Measurements from ENCODE around the gene ANO8.
A peak's percentile ranks its signal among the peaks of the same experiment; 100 is the strongest.
"Not testable (repeated sequence)": the region's sequence is repeated elsewhere in the genome, so short reads cannot be mapped to it uniquely, and the experiment has no call there.

The ANO8 gene, protein sequence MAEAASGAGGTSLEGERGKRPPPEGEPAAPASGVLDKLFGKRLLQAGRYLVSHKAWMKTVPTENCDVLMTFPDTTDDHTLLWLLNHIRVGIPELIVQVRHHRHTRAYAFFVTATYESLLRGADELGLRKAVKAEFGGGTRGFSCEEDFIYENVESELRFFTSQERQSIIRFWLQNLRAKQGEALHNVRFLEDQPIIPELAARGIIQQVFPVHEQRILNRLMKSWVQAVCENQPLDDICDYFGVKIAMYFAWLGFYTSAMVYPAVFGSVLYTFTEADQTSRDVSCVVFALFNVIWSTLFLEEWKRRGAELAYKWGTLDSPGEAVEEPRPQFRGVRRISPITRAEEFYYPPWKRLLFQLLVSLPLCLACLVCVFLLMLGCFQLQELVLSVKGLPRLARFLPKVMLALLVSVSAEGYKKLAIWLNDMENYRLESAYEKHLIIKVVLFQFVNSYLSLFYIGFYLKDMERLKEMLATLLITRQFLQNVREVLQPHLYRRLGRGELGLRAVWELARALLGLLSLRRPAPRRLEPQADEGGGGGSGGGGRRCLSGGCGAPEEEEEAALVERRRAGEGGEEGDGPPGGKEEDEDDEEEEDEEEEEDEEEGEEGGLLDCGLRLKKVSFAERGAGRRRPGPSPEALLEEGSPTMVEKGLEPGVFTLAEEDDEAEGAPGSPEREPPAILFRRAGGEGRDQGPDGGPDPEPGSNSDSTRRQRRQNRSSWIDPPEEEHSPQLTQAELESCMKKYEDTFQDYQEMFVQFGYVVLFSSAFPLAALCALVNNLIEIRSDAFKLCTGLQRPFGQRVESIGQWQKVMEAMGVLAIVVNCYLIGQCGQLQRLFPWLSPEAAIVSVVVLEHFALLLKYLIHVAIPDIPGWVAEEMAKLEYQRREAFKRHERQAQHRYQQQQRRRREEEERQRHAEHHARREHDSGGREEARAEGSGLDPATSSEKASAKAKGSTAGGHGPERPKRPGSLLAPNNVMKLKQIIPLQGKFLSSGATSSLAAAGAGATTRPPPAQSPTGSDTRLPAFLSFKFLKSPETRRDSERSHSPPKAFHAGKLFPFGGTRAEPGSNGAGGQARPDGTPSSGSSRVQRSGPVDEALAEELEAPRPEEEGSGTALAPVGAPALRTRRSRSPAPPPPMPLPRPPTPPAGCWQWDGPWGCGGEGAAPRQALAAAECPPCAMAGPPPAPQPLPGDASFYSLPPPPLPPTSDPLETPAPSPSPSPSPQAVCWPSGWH
- total RNA-seq: 3.2 to 39.3 reads per million in 2 experiments

DNA sequence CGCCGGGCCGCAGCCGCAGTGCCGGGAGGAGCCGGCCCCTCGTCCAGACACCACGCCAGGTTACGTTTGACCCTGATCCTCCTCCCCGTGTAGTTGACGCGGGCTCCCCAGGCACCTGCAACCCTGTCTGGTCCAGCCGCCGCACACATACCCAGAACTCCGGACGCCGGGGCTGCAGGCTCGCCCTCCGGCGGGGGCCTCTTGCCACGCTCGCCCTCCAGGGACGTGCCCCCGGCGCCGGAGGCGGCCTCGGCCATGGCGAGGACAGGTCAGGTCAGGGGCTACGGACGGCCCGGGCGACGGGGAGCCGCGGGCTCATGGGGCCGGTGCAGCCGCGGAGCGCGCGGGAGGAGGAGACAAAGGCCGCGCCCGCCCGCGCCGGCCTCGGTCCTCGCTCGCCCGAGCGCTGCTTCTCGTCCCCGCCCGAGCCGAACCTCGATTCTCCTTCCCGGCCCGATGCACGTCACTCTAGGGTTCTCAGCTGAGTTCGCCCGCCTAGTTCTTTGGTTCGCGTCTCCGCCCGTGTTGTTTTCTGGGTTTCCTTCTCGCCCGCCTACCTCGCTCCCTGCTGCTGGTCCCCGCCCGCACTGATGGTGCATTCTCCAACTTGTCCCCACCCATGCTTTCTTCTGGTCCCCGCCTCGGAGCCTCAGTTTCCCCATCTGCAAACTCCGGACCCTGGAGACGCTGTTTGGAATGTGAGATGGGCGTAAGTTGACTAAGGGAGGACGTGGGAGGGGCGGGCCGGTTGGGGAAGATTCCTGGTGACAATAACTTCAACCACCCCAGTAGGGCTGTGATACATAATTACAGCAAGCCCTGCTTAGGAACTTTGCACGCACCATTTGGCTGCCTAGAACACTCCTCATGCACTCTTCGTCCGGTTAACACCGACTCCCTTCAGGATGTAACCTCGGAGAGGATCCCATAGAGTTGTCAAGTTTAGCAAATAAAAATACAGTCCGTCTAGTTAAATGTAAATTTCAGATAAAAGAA, at the start of gene ANO8:
ANO8 (minus strand) TSS at position 442 of the 996 bp plus-strand sequence; CDS start at position 257, 185 bp downstream.
- peak; percentile 94 for DNase-seq (ENCODE audit: low read depth)

- no peak for DNase-seq (ENCODE audit: low read depth)
These were observed 45.9 kb upstream of the ANO8 start for GRCh38 chr19:17380426-17381138.

GRCh38 chr19:17379221-17379631, 44.6 kb upstream of the ANO8 start:
- DNase-seq (ENCODE audit: low read depth): no peak

DNA sequence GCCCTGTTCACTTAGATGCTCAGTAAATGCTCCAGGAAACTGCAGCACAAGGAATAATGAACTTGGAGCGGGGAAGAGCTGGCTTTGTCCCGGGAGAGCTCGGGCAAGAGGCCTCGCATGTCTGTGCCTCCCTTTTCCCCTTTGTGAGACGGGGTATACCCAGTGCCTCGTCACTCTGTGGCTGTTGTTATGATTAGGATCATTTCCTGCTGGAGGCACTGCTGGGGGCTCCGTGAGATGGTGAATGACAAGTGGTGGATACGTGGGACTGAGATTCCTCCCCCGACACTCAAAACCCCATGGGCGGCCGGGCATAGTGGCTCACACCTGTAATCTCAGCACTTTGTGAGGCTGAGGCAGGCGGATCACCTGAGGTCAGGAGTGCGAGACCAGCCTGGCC, 43.6 kb upstream of the ANO8 start:
- DNase-seq (ENCODE audit: low read depth): no peak

GRCh38 chr19:17376935-17377600, 42.4 kb upstream of the ANO8 start, which contains the start of gene PLVAP:
Gene PLVAP, minus strand, starts transcription at chr19:17377342. Its CDS starts 54 bp downstream, at chr19:17377288.
- DNase-seq (ENCODE audit: low read depth): no peak

DNA sequence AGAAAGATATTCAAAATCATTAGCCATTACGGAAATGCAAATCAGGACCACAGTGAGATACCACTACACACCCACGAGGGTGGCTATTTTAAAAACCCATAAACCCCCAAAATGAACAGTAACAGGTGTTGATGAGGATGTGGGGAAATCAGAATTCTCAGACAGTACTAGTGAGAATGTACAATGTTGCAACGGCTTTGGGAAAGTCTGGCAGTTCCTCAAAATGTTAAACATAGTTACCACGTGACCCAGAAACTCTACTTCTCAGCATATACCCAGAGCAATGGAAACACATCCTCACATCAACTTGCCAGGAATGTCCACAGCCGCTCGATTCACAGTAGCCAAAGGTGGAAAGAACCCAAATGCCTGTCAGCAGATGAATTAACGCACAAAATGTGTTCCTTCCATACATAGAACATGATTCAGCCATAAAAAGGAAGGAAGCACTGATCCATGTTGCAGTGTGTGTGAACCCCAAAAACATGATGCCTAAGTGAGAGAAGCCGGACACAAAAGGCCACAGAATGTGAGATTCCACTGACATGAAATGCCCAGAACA, 35.5 kb upstream of the ANO8 start:
- DNase-seq (ENCODE audit: low read depth): no peak

DNA sequence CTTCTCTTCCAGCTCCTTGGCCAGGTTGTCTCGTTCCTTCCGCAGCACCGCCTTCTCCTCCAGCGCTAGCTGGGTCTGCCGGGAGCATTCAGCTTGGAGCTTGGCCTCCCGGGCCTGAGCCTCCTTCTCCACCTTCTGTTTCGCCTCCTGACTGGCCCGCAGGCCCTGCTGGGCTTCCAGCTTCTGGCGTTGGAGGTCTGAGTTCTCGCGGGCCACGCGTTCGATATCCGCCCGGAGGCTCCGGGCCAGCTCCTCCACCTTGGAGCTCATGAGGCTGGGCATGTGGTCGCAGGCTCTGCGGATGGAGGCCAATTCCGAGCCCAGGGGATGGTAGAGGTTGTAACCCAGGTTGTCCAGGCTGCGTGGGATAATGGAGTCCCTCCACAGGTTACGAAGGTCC, 30.7 kb upstream of the ANO8 start:
- no peak for DNase-seq (ENCODE audit: low read depth)

DNA sequence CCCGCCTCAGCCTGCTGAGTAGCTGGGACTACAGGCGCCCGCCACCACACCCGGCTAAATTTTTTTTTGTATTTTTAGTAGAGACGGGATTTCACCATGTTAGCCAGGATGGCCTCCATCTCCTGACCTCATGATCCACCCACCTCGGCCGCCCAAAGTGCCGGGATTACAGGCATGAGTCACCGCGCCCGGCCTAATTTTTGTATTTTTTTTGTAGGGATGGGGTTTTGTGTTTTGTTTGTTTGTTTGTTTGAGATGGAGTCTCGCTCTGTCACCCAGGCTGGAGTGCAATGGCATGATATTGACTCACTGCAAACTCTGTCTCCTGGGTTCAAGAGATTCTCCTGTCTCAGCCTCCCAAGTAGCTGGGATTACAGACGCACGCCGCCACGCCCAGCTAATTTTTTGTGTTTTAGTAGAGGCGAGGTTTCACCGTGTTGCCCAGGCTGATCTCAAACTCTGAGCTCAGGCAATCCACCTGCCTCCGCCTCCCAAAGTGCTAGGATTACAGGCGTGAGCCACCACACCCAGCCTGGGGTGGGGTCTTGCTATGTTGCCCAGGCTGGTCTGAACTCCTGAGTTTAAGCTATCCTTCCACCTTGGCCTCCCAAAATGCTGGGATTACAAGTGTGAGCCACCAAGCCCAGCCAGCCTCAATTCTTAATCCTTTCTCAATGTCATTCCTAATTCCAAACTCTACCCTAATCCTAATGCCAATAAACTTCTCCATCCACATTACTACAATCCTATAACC, 29.4 kb upstream of the ANO8 start:
- not testable (repeated sequence) for DNase-seq (ENCODE audit: low read depth)

DNA sequence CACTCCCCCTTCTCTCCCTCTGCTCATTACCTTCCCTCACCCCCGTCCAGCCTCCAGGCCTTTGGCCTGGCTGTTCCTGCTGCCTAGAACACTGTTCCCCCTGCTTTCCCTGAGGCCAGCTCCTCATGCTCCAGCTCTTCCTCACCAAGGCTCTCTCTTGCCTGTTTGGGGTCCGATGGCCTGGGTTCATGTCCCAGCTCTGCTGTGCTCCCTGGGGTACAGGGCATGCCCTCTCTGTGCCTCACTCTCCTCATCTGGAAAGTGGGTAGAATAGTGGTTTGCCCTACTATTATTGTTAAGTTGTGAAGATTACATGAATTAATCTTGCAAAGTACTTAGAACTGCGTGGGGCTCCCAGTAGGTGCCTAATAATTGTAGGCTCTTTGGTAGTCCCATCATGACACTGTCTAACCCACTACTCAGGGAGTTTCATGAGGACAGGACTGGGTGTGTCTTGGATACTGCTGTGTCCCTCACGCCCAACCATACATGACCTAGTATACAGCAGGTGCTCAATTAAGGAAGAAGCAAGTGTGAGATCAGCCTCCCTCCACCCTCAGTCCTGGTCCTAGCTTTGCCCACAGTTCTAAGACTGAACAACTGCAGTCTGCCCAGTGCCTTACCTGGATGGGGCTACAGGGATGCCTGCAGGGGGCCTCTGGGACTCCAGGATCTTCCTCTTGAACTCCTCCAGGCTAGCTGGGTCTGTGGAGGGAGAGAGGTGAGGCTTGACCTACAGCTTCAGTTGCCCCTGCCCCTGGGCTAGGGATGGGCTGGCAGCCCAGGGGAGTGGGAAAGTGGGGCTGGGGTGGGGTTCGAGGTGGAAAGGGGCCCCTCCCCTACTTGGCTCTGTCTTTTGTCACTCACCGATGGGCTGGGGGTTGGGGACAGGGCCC, 25.5 kb upstream of the ANO8 start:
- no peak for DNase-seq (ENCODE audit: low read depth)

DNA sequence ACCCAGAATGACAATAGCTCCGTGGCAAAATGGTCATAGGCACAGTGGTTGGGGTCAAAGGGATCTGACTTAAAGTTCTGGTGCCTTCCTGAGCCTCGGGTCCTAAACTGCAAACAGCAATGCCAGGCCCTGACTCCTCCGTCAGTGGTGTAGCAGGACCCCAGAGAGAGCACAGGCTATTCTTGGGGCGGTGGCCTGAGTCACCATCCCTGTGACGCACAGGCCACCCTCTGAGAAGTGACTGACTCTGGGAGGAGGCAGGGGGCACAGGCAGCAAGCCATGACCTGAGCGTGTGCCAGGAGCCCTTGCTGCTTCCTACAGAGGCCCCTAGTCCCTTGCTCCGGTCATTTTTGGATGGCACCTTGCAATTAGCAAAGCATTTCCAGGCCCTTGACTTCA, 23.7 kb upstream of the ANO8 start:
- DNase-seq (ENCODE audit: low read depth): no peak

GRCh38 chr19:17357724-17358123, 23.1 kb upstream of the ANO8 start:
- DNase-seq (ENCODE audit: low read depth): no peak

- no peak for DNase-seq (ENCODE audit: low read depth)
These were observed 22.5 kb upstream of the ANO8 start for GRCh38 chr19:17357078-17357666.

GRCh38 chr19:17353386-17353785, 18.7 kb upstream of the ANO8 start:
- DNase-seq (ENCODE audit: low read depth): no peak

DNA sequence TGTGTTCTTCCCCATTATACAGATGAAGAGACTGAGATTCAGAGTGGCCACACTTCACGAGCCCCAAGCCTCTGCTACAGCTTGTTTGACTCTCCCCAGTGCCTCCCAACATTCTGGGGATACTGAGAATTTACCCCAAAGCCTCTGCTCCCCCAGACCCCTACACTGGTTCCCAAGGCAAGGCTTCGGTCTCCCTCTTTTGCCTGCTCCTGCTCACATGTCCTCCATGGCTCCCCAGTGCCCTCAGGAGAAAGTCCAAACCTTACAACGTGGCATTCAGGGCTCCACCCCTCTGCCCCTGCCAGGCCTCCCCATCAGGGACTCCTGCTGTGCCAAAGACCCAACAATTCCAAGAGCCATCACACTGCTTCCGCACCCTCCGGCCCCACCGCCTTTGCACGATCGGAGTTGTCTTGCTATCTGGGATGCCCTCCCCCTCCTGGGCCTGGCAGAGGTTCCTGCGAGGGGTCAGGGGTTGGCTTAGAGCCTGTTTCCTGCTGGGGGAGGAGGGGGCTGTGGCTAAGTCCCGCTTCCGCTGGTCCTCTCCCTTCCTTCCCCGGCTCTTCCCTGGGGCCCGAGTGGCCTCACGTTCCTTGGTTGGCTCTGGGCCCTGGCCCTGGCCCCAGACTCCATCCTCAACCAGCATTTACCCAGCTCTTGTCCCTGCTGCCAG, 18.1 kb upstream of the ANO8 start:
- no peak for DNase-seq (ENCODE audit: low read depth)

DNA sequence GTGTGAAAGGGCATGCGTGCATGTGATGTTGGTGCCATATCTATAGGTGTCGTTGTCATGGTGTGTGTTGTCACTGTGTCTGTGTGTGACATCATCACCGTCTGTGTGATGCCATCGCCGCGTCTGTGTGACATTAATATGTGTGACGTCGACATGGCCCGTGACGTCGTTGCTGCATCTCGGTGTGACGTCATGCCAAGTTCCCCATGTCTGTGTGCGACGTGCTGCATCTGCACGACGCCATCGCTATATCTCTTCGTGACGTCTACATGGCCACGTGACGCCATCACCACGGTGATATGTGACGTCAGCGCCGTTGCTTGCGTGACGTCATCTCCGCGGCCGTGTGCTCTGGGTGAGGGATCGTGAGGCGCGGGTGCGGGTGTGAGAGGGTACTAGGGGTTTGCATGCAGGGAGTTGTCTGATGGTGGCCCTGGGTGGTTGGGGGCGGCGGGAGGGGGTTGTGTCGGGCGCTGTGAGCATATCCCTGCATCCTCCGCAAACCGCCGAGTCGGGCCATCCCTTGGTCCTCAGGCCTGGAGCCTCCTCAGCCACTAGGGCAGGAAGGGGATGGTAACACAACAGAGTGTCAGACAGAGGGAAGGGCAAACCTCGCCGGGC, 17.3 kb upstream of the ANO8 start:
- no peak for DNase-seq (ENCODE audit: low read depth)

- no peak for DNase-seq (ENCODE audit: low read depth)
These were observed 14.0 kb upstream of the ANO8 start for GRCh38 chr19:17348700-17349099.
